DMS114 treated with DMSO at 0.1 percent for 48 hours (cell line): ENCODE measurements around the gene LYSMD2.
A peak's percentile ranks its signal among the peaks of the same experiment; 100 is the strongest.
"Not testable (repeated sequence)": the region's sequence is repeated elsewhere in the genome, so short reads cannot be mapped to it uniquely, and the experiment has no call there.

Experiments
- DNase-seq: peaks from one replicate; lab custom pipeline; 2025; ENCODE audit not compliant: unreplicated experiment; lab: John Stamatoyannopoulos, UW

LYSMD2 gene, protein sequence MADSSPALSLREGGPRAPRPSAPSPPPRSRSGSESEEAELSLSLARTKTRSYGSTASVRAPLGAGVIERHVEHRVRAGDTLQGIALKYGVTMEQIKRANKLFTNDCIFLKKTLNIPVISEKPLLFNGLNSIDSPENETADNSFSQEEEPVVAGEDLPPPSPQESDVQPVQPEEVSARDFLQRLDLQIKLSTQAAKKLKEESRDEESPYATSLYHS

DNA sequence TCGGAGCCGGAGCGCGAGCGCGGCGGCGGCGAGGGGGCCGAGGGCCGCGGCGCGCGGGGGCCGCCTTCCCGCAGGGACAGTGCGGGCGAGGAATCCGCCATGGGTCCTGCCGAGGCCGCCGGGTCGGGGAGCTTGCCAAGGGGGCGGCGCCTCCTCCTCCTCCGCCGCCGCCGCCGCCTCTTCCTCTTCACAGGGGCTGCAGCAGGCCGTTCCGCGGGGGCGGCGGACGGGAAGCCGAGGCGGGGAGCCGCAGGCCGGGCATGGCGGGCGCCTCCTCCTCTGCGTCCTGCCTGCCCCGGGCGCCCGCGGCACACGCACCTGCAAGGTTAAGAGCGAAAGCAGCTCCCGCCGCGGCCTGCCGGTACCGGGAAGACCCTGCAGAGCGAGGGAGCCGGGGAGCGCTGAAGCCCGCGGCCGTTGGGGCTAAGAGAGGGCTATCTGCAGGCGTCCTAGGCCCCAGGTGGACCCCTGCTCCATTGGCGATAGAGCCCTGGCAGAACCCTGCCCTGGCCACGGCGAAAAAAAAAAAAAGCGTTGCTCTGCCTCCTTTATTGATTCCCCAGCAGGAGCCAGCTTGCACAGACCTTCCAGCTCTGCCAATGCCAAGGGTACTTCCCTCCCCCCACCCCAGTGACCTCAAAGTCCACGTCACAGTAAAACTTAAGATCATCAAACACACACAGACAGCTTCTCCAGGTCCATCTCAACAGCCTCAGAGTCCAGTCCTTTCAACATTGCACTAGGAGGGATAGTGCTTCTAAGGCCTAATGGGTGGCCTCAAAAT, at the start of gene LYSMD2:
Gene LYSMD2 (minus strand): TSS at position 134 of the 784 bp plus-strand sequence. CDS start 33 bp downstream, at position 101.
- no peak for DNase-seq

DNA sequence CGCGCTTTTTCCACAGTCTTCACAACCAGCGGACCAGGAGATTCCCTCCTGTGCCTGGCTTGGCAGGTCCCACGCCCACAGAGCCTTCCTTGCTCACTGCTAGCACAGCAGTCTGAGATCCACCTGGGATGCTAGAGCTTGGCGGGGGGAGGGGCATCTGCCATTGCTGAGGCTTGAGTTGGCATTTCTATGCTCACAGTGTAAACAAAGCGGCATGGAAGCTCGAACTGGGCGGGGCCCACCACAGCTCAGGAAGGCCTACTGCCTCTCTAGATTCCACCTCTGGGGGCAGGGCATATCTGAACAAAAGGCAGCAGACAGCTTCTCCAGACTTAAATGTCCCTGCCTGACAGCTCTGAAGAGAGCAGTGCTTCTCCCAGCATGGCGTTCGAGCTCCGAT, 49.7 kb upstream of the LYSMD2 start:
- not testable (repeated sequence) for DNase-seq

DNA sequence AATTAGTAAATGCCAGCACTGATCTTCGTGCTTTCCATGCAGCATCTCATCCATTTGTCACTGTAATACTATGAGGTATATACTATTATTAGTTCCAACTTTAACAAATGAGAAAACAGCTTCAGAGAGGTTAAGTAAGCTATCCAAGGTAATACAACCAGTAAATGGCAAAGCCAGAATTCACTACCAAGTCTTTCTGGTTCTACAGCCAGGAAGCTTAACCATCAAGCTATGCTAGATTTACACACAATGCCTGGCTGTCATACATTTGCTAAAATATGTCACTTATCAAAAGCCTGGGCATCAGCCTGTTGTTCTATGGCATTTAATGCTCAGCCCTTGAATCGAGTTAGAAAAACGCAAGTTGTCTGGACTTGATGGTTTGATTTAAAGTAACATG, 46.5 kb upstream of the LYSMD2 start:
- no peak for DNase-seq

DNA sequence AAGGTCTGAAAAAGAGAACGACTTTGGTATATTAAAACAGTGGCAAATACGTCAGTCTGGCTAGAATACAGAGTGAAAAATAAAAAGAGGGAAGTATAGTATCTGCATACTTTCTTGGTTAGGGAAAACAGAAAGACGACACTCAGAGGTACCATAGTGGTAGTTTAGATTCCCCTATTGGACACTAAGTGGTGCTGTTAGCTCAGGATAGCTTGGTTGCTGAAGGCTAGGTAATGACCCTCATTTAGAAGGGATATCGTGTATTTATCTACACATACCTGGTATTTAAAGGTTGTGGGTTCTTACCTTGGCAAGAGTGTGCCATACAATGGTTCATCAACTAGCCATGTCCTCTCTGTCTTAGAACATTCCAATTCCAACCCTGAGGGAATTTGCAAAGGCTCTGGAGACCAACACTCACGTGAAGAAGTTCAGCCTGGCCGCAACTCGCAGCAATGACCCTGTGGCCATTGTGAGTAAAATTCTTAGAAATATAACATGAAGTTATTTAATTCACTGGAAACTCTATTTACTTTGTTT, 45.0 kb upstream of the LYSMD2 start:
- DNase-seq, result no peak

DNA sequence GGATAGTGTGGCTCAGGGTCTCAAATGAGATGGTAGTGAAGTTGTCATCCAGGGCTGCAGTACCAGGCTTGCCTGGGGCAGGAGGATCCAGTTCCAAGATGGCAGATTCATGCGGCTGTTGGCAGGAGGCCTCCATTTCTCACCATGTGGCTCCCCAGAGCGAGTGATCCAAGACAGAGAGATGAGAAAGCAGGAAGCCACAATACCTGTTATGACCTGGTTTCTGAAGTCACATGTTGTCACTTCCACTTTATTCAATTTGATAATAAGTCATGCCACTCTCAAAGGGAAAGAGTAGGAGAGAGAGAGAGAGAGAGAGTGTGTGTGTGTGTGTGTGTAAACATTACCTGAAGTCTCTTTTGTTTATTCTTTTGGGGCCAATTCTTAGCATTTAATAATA, 44.1 kb upstream of the LYSMD2 start:
- no peak for DNase-seq

DNA sequence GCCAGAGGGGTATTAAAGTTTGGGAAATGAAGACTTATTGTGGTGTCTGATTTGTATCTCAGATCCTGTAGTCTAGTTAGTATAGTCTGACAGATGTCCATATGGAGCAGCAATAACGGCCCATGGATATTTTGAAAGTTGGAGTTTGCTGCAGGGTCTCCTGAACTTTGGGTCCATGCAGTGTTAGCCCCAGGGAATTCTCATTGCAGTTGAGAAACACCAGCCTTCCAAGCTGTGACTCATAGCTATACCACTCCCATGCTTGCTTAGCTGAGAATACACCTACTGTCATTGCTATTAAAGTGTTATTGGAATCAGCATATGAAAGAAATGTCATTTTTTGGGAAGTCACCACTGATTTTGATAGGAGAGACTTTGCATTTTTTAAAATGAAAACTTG, 43.2 kb upstream of the LYSMD2 start:
- no peak for DNase-seq

DNA sequence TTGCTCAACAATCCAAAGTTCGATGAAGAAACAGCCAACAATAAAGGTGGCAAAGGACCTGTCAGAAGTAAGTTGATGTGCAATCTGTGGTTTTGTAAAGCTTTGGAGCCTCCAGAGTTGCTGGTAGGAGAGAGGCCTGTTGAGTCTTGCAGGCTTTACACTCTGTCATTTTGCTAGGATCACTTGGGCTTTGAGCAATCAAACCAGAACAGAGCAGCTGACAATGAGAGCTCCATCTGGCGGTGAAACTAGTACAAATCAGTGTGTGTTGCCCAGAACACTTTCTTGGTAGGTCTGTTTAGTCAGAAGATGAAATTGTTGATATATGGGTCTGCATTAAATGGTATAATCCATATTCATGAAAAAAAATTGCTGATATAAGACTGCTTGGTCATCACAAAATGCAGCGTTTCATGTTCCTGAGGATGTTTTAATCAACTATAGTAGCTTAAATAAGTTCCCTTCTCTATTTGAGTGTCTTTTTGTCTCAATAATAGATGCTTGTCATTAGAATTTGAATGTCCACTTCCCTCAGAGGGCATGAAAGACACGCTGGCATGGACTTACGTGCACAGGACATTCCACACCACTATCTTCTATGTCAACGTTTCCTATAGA, 39.6 kb upstream of the LYSMD2 start:
- DNase-seq, result peak; percentile 83

DNA sequence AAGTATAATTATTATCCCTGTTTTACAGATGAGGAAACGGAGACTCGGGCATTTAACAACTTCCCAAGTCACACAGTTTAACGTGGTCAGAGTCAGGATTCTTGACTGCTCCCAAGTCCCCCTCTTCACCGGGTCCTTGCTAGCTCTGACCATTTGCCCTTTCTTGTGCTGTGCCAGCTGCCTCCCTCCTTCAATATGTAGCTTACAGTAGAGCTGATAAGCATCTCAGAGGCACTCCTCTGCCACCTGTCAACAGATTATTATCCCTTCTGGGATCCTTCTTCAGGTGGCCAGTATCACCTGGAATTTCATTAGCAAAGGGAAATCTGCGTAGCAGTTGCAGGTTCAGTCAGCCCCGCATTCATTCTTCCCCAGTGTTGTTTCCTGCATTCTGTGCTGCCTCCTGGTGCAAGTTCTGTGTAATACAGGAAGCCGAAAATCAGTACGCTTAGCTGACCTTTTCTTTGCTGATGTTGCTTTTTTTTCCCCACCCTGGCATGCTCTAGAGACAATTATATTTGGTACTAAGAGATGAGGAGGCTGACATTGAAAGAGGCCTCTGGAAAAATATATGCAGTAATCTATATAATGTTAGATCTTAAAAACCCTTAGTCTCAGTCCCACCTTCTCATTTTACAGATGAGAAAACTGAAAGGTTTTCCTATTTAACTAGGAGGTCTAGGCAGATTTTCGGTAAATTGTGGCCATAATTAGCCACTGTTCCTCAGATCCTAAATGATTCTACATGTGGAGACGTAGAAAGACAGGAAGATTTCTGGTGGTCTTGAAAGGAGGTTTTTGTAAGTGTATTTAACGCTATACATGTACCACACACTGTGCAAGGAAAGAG, 38.7 kb upstream of the LYSMD2 start:
- peak; percentile 37 for DNase-seq

DNA sequence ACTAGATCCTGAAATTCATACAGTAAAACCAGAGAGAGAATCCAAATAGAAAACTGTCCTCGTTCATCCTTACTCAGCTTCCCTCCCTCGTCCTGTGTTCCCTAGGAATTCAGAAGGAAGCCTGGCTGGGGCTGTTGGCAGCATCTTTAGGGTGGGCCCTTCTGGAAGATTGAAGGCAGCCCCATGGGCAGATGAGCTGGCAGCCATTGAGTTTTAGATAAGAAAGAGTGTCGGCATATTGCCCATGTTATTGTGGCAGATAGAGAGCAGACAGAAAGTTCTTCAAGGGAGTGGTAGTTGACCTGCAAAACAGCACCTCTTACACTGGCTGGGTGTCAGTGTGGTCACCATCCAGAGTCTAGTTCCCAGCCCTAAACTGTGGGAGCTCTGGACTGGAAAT, 37.5 kb upstream of the LYSMD2 start:
- DNase-seq, result no peak

DNA sequence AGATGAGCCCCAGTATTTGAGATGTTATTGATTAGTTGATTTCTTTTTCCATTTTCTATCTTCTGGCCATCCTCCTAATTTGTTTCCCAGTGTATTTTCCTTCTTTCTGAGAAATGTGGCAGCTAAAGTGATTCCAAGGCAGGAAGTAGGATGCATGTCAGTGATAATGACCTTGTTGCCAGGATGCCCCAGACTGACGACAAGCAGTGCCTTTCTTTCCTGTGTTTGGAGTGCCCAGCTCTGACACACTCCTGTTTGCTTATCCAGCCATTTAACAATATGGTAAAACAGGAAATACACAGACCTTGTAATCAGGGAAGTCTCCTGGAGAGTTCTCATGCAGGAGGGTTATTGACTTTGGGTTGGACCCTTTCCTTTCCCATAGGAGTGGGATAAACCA, 34.3 kb upstream of the LYSMD2 start:
- DNase-seq, result no peak

DNA sequence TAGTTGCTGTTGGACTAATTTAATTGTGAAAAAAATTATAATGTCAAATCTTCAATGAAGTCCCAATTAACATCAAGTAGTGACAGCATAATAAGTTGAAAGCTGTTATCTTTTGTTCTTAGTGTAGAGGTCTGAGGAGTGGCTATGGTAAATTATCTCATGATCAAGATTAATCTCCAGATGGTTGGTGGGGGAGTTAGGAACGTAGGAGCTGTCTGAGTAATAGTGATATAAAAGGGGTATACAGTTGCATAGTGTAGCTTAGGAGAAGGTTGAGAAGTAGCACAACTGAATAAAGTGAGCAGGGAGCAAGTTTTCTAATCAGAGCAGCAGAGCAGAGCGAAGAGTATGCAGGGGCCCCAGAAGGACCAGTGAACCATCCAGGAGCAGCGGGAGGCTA, 33.4 kb upstream of the LYSMD2 start:
- DNase-seq, result no peak

DNA sequence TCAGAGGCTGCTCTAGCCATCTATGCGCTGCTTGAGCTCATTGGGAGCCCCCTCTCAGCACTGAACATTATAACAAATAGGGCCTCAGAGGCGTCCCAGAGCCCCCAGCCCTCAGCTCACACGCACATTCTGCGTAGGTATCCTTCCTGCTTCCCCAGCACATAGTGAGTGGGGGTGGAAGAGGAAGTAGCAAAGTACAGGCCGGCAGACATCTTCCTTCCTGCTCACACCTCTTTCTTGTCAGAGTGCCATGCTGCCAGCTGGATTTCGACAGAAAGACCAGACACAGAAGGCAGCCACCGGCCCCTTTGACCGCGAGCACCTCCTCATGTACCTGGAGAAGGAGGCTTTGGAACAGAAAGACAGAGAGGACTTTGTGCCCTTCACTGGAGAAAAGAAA, 30.6 kb upstream of the LYSMD2 start:
- no peak for DNase-seq

DNA sequence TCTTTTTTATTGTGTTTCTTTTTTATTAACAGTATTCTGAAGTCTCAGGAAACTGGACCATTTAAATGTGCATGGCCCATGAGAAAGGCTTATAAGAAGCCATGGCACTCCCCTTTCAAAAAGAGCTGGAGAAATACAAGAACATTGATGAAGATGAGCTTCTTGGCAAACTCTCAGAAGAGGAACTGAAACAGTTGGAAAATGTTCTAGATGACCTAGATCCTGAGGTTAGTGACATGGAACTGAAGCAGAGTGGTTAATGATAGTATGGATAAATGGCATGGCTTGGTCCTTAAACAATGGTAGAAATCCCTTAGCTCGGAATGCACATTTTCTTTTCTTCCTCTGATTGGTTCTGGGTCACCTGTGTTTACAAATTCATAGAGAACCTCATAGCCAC, 28.9 kb upstream of the LYSMD2 start:
- DNase-seq, result no peak

DNA sequence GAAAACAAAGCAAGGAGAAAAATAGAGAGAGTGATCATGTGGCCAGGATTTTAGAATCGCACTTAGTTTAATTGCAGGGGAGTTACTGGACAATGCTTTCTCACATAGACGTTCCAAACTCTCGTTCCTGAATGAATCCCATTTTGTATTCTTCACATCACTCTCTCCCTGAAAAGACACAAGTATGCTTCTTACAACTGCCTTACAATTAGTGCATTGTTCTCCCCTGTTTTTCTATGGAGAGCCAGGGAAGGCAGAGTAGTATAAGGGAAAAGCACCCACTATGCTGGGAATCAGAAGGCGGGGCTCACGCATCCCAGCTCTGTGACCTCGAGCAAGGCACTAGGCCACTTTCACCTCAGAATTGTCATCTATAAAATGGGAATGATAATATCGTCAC, 28.3 kb upstream of the LYSMD2 start:
- no peak for DNase-seq

DNA sequence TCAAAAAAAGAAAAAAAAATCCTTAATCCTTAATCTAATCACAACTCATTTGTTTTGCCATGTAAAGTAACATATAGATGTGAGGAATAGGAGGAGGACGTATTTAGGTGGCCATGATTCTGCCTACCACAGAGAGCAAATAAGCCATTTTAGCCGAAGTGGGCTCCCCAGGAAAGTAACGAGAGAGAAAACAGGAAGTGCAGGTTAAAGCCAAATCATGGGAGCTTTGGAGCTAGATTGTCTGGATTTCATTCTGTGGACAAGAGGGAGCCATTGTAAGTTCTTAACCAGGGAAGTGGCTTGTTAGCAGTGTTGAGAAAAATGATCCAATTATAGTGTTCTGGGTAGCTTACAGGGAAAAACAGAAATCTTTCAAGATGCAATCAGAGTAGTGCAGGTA, 23.4 kb upstream of the LYSMD2 start:
- DNase-seq, result no peak

DNA sequence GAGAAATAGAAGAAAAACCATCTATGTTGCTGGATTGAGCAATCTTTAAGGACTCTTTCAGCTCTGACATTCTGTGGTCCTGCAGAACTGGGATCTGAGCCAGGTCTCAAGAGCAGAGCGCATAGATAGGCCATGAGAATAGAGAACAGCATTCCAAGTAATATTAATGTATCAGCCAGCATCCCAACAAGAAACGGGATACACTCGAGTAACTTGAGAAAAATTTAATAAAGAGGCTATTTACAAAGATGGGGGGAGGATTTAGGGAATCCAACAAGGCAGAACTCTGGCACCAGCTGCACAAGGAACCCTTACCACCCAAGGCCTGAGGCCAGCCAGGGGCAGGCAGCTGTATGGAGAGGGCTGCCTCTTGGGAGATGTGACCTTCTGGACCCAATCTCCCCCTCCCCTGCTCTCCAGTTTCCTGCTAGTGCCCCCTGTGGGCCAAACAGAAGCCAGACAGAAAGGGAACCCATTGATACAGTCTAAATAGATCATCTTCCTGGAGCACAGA, 22.2 kb upstream of the LYSMD2 start:
- DNase-seq, result no peak

DNA sequence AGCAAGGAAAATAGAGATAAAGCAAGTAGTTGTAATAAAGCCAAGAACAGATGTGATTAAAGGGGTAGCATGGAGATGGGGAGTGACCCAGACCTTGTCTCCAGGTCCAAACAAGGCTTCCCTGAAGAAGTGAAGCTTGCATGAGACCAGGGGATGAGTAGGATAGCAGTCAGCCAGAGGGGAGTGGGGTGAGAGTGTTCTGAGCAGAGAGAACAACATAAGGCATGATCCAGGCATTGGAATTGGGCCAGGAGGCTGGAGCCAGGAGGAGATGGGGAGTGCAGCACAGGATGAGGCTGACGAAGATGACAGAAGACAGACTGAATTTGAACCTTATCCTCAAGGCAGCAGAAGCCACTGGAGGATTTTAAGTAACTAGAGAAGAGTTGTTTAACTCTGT, 21.2 kb upstream of the LYSMD2 start:
- DNase-seq, result no peak

DNA sequence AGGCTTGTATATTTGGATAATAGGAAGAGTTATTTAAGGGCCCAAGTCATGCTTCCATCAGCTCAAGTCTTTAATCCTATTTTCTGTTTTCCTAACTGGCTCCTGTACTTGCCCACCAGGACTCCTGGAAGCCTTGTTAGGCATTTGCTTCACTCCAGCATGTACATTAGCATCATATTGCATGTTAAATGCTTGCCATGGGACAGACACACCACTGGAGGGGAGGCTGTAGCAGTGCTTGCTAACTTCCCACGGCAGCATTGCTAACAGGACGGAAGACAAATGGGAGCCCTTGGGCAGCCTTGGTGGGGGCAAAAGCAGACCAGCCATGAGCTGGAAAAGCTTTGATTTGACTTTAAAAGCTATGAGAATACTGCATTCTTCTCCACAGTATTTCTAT, 20.0 kb upstream of the LYSMD2 start:
- no peak for DNase-seq

DNA sequence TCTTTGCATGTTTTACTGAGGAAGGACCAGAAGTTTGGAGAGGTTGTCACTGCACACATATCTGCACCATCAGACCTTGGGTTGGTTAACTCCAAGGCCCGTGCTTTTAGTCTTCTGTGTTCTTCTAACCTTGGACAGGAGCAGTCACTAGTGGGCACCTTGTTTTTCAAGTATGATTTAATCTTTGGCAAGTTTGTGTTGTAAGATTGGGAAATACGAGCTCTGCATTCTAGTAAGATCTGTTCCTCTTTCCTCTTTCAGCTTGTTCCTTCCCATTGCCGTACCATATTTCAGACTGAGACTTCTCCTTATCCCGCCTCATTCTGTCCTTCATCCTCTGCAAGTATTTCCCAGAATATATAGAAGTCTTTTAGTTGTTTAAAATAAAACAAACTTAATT, 19.0 kb upstream of the LYSMD2 start:
- DNase-seq, result no peak

DNA sequence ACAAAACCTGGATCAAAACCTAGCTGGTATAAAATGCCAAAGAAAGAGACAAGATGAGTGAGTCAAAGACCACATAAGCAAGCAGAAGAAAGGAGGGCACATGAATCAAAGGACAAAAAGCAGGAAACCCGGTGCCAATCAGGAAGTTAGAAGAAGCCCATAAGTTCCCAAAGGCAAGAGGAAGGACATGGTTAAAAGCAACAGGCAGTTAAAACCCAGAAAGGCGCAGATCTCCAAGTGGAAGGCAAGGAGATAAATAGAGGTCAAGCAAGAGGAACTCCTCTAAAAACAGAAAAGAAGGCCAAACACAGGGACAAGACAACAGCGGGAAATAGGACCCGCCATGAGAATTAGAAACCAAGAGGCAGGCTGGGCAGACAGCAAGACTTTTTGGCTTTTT, 18.3 kb upstream of the LYSMD2 start:
- no peak for DNase-seq

DNA sequence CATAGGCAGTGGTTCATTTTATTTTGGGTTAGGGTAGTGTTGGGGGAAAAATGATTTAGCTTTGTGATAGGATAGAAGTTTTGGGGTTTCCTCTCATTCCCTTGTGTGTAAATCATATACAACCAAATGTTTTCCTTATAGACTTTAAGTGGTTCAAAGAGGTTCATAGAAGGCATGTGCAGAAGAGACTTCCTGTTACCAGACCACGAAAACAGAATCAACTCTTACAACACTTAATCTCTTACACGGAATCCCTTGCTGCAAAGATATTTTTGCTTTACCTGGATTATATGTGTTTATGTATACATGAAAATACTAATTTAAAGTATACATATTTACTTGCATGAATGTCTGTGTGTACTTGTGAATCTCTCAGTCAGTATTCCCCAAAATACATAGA, 16.8 kb upstream of the LYSMD2 start:
- DNase-seq, result no peak
